ENCODE data around the gene IP6K1. TPM values are rescaled to one million over a fixed set of nuclear protein-coding genes. Genes with fewer than 3 reads are reported as not detected.

IP6K1 gene
- total RNA-seq, 4 donors from 2014 or later = 13.5 to 22.2 (median 19.5) TPM

- Histone ChIP-seq H3K36me3 (no peaks in the 10 kb centered on the region), H3K9me3 (no peaks in the 10 kb centered on the region), H3K4me3 (no peak overlapping the region), H3K27ac (no peak overlapping the region), H3K27me3 (no peaks in the 10 kb centered on the region), H3K4me1 (peaks cover 24 to 29% of the 10 kb centered on the region in 2 donors)
- DNase-seq = no peak
- TF ChIP-seq, protein P1, sequence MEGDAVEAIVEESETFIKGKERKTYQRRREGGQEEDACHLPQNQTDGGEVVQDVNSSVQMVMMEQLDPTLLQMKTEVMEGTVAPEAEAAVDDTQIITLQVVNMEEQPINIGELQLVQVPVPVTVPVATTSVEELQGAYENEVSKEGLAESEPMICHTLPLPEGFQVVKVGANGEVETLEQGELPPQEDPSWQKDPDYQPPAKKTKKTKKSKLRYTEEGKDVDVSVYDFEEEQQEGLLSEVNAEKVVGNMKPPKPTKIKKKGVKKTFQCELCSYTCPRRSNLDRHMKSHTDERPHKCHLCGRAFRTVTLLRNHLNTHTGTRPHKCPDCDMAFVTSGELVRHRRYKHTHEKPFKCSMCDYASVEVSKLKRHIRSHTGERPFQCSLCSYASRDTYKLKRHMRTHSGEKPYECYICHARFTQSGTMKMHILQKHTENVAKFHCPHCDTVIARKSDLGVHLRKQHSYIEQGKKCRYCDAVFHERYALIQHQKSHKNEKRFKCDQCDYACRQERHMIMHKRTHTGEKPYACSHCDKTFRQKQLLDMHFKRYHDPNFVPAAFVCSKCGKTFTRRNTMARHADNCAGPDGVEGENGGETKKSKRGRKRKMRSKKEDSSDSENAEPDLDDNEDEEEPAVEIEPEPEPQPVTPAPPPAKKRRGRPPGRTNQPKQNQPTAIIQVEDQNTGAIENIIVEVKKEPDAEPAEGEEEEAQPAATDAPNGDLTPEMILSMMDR (IDR thresholded peaks at IDR 0.05 in 4 of 5, conservative IDR thresholded peaks at IDR 0.05 in 1 of 5) = no peak
- no peak for TF ChIP-seq POLR2A (IDR thresholded peaks at IDR 0.05)
- intact Hi-C loops (cut with DNase I; ENCODE audit: low total_unique reads) (loop anchor here (5.0 kb wide), 1 partner anchor 101 kb away; the partner anchor contains the start of gene MST1R), in situ Hi-C loops (cut with MboI; ENCODE audit: low sequenced_read_pairs in 4 of 4) (loop anchor here in 1 of 4 donors (5.0 kb wide), 1 partner anchor 41 kb away; no protein-coding TSS in a partner anchor)
- ATAC-seq = no peak
Observed at GRCh38 chr3:49801160-49801559, 14.8 kb upstream of the IP6K1 start.

GRCh38 chr3:49799761-49800160, 13.4 kb upstream of the IP6K1 start, which contains the start of gene CDHR4:
Gene CDHR4, minus strand, starts transcription at chr3:49799873. Its CDS starts 61 bp downstream, at chr3:49799812.
- no peak for TF ChIP-seq POLR2A (IDR thresholded peaks at IDR 0.05)
- TF ChIP-seq, protein P1 (IDR thresholded peaks at IDR 0.05 in 4 of 5, conservative IDR thresholded peaks at IDR 0.05 in 1 of 5) = no peak
- intact Hi-C loops (cut with DNase I; ENCODE audit: low total_unique reads) = loop anchor here (5.0 kb wide), 1 partner anchor 103 kb away; the partner anchor contains the start of gene MST1R
- ATAC-seq = no peak
- Histone ChIP-seq H3K27me3 (no peaks in the 10 kb centered on the region), H3K36me3 (no peaks in the 10 kb centered on the region), H3K4me3 (no peak within 1 kb of the TSS), H3K27ac (no peak within 1 kb of the TSS), H3K9me3 (no peaks in the 10 kb centered on the region), H3K4me1 (peaks cover 12 to 15% of the 10 kb centered on the region in 2 donors)
- in situ Hi-C loops (cut with MboI; ENCODE audit: low sequenced_read_pairs in 4 of 4) = loop anchor here in 2 of 4 donors (5.0 kb wide), 2 partner anchors 38 to 43 kb away; no protein-coding TSS in a partner anchor
- peak in 1 of 2 donors; percentile 53 for DNase-seq

GRCh38 chr3:49799105-49799504, 12.8 kb upstream of the IP6K1 start:
- no peaks in the 10 kb centered on the region for H3K9me3 ChIP-seq
- peaks cover 5 to 8% of the 10 kb centered on the region in 2 donors for H3K4me1 ChIP-seq
- H3K27ac ChIP-seq = no peak overlapping the region
- ATAC-seq (no peak), DNase-seq (no peak)
- intact Hi-C loops (cut with DNase I; ENCODE audit: low total_unique reads) (no loop called here), in situ Hi-C loops (cut with MboI; ENCODE audit: low sequenced_read_pairs in 4 of 4) (loop anchor here in 1 of 4 donors (5.0 kb wide), 1 partner anchor 38 kb away; no protein-coding TSS in a partner anchor)
- no peak overlapping the region for H3K4me3 ChIP-seq
- H3K27me3 ChIP-seq = no peaks in the 10 kb centered on the region
- H3K36me3 ChIP-seq = no peaks in the 10 kb centered on the region
- TF ChIP-seq, protein P1 (IDR thresholded peaks at IDR 0.05 in 4 of 5, conservative IDR thresholded peaks at IDR 0.05 in 1 of 5) = no peak
- TF ChIP-seq POLR2A (IDR thresholded peaks at IDR 0.05) = no peak

GRCh38 chr3:49794926-49795905, 8.9 kb upstream of the IP6K1 start:
- no peaks in the 10 kb centered on the region for H3K27me3 ChIP-seq
- intact Hi-C loops (cut with DNase I; ENCODE audit: low total_unique reads) (no loop called here), in situ Hi-C loops (cut with MboI; ENCODE audit: low sequenced_read_pairs in 4 of 4) (loop anchor here in 1 of 4 donors (5.0 kb wide), 1 partner anchor 42 kb away; no protein-coding TSS in a partner anchor)
- no peaks in the 10 kb centered on the region for H3K4me1 ChIP-seq
- no peak for TF ChIP-seq POLR2A (IDR thresholded peaks at IDR 0.05)
- TF ChIP-seq, protein P1 (IDR thresholded peaks at IDR 0.05 in 4 of 5, conservative IDR thresholded peaks at IDR 0.05 in 1 of 5) = no peak
- no peak for ATAC-seq
- no peaks in the 10 kb centered on the region for H3K9me3 ChIP-seq
- H3K27ac ChIP-seq = no peak overlapping the region
- H3K4me3 ChIP-seq = no peak overlapping the region
- no peak for DNase-seq
- H3K36me3 ChIP-seq = no peaks in the 10 kb centered on the region

All from gastrocnemius medialis (tissue), 4 donors.